GM19240 (cell line): ENCODE results near the gene GRM5.
"Not testable (repeated sequence)": the region's sequence is repeated elsewhere in the genome, so short reads cannot be mapped to it uniquely, and the experiment has no call there.

Source experiments
- DNase-seq: peaks from one replicate; pipeline ENCODE4 v3.0.0; 2011; ENCODE audit warnings: low spot score; ENCODE audit not compliant: insufficient read length

The GRM5 gene

DNA sequence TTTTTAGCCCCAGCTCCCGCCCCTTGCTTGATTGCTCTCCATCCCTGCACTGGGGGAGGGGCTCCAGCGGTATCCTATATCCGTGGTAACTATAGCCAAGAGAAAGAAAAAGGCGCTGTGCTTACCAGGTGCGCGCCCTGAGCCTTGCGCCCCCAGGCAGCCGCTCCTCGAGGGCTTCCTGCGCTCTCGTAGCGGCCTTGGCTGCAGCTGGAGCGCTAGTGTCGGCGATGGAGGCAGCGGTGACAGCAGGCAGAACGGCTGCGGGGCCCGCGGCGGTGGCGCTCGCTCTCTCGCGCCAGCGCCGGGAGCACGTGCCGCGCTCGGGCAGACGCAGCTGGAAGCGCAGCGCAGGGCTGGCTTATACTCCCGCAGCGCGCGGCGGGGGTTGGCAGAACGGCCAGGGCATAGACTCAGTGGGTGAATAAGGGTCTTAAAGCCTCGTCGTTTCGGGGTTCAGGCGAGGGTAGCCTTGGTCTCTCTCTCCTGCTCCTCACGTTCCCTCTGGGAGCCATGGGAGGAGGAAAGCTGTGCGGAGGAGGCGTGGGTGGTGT, at the start of gene GRM5:
GRM5 (minus strand) TSS at position 332 of the 551 bp plus-strand sequence. CDS start 18,110 bp downstream, outside the sequence.
- not testable (repeated sequence) for DNase-seq

DNA sequence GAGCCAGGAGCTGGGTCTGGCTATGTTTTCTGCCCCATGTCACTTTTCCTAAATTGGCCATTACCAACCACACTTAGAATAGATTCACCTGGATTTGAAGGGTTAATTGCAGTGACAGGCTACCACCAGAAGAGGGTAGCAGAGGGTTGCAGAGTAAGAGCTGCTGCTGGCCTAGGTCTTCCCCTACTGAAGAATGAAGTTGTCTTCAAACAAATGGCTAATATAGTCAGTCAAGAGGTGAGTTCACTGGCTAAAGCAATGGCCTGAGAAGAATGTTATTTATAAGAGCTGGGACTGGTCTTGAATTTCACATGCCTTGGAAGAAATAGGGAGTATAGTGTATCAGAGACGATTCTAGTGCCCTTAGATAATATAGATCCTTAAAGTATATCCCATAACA, 32.2 kb upstream of the GRM5 start:
- DNase-seq: not testable (repeated sequence)

- not testable (repeated sequence) for DNase-seq
Measured at GRCh38 chr11:89093806-89094205, 28.0 kb upstream of the GRM5 start.

- not testable (repeated sequence) for DNase-seq
Measured at GRCh38 chr11:89084951-89085350, 19.2 kb upstream of the GRM5 start.

GRCh38 chr11:89070911-89071310, 5.1 kb upstream of the GRM5 start:
- DNase-seq: not testable (repeated sequence)

DNA sequence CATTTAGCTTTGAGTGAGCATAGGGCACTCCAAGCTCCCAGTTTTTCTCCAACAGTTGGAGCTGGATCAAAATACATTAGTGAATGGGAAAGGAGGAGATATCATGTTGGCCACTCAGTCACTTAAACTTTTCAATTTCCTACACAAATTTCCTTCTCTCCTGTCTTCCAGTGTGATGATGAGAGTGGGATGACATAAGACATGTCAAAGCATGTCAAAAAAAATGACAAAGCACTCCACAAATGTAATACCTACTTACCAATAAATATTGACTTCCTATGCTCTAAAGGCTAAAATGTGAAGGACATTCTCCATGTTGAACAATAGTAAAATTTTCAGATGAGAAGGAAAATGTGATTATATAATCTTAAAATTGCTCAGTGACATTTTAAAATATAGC, 1.5 kb upstream of the GRM5 start:
- DNase-seq: no peak

DNA sequence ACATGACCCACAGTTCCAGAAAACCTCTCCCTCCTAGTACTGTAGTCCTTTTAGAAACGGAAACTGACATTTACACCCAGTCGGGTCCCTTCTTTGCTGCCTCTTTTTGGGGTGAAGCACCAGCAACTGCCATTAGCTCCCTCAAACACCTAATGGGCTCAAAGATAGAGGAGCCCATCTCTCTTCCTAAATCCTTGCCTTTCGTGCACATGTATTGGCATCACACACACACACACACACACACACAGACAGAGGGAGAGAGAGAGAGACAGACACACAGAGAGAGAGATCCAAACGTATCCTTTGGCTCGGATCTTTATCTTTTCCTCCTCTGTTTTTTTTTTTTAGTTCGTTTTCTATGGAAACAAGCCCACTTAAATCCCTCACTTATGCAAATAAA, 716 bp downstream of the GRM5 start:
- DNase-seq: no peak

DNA sequence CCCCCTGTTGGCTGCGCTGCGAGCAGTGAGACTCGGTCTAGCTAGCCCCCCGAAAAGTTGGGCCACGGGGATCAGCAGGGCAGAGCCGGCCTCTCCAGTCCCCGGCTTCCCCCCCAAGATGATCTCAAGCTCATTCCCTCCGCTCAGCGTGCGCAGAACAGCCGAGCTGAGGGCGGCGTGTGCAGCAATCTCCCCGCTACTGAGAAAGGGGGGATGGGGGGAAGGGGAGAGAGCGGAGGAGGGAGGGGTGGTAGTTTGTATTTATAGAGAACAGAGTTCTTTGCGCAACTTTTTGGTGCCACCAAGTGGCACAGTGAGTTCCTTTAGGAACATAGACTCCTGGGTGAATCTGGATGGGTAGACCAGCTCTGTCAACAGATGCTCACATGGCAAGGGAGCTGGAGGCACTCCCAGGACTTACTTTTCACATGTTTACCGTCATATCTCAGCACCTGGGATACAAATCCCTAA, 2.3 kb downstream of the GRM5 start:
- not testable (repeated sequence) for DNase-seq

GRCh38 chr11:89062771-89063298, 2.9 kb downstream of the GRM5 start:
- DNase-seq: not testable (repeated sequence)

GRCh38 chr11:89061839-89062238, 3.9 kb downstream of the GRM5 start:
- DNase-seq: not testable (repeated sequence)

- not testable (repeated sequence) for DNase-seq
Measured at GRCh38 chr11:89057406-89057805, 8.4 kb downstream of the GRM5 start.

DNA sequence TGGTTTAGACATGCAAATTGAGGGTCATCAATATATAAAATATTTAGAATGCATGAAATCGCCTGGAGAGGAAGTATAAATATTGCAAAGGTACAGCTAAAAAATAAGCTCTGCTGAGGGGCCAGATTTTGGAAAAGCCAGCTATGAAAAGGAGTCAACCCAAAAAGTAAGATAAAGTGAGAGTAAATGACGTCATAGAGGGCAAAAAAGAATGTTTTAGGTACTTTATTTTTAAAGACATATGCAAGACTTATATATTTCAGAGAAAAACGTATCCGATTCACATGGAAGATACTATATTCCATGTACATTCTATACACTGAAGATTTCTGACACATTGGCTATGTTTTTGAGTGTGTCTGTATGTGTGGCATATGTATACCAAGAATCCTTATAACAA, 13.6 kb downstream of the GRM5 start:
- no peak for DNase-seq

DNA sequence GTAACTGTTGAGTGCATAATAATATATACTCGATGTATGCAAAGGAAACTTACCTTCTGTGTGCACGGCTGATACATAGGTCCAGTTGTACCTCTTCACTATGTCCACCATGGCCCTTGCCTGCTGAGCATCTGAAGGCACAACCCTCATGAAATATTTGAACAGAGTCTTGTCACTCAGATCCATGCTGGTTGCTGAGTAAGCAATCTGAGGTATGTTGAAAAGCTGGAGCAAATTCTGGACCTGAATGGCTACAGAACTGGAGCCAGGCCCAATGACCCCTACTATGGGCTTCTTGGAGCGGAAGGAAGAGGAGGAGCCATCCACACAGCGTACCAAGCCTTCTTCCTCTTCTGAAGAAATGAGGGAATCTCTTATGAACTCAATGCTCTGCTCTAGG, 18.6 kb downstream of the GRM5 start:
- not testable (repeated sequence) for DNase-seq

DNA sequence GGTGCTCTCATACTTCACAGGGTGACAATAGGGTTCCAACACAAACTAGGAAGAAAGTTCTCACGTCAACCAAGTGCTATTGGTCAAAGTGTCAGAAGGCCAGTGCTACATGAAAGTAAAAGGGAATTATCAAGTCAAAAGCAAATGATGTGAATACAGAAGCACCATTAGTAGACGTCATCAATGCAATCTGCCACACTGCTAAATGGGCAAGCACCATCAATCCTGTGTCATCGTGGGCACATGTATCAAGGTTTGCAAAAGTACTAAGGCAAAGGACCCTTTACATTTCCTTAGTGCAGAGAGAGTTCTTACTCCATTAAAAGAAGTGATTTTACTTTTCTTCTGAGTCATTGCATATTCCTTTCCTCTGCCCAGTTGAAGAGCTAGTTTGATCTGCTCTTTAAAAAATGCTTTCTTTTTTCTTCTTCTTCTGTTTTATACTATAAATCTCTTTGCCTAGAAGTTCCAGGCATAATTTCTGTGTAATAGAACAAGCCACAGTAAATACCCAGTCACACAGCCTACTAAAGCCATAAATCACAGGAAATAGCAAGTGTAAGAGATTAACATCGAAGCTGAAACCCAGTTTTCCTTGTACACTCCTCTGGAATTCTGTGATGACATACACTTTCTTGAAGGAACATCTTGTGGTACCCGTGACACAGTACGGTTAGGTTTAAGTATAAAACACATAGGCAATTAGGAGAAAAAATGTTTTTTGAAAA, 21.8 kb downstream of the GRM5 start:
- DNase-seq: not testable (repeated sequence)

- not testable (repeated sequence) for DNase-seq
Measured at GRCh38 chr11:89029671-89030070, 36.1 kb downstream of the GRM5 start.

DNA sequence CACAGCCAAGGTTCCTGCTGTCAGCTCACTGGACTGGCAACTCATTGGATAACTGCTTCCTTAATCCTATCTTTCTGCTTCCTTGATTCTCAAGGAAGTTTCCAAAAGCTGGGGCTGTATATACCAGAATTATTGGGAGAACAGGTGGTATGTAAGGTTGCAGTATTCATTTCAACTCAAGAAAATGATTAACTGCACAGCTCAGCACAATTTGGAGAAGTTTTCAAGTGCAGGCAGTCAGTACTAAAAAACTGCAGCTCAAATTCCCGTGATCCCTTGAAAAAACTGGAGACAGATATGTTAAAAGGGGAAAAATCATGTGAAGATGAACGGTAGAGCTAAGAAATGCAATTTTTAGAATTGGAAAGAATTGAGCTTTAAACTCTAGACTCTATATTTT, 44.4 kb downstream of the GRM5 start:
- no peak for DNase-seq

DNA sequence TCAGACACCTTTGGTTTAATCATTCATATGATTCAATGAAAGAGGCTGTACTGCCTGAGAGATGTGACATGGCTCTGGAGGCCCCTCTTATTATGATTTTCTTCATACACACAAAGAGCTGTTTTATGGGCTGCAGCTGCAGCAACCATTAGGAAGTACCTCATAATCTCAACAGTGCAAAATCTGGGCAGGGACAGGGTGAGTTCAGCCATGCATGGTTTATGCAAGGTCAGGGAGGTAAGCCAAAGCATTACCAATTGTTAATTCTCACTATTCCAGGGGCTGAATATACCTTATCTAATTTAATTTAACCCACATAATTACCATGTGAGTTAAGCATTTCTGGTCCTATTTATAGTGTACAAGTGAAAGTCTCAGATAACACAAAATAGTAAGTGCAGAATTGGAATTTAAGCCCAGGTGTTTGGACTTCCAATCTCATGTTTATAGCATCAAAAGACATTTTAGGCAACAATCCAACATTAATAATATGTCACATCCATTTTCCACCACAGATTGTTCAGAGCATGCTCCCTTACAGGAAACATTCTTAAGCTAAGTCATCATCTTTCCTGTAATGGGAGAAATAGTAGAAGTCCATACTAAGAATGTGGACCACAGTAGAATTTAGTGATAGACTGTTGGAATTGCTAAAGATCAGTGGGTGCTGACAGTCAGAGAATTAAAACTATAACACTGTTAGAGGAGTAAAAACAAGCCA, 45.8 kb downstream of the GRM5 start:
- DNase-seq: not testable (repeated sequence)

DNA sequence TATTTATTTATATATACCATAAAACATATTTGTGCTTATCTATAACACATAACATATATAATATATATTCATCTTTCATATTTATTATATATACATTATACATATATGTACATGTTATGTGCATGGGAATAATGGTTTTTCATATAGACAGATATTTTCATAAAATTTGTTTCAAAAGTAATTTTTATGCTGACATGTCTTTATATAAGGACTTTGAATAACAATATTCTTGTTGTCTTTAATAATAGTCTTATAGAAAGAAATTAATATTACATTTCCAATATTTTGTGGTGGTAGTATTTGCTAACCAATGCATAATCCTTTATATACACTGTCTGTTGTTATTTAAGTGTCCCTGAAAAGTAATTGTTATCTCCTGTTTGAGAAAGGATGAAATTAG, 49.6 kb downstream of the GRM5 start:
- no peak for DNase-seq

GRCh38 chr11:89015614-89016013, 50.2 kb downstream of the GRM5 start:
- DNase-seq: no peak

- not testable (repeated sequence) for DNase-seq
Measured at GRCh38 chr11:89000852-89001251, 64.9 kb downstream of the GRM5 start.

- DNase-seq: no peak
Measured at GRCh38 chr11:88979641-88980040, 86.1 kb downstream of the GRM5 start.

DNA sequence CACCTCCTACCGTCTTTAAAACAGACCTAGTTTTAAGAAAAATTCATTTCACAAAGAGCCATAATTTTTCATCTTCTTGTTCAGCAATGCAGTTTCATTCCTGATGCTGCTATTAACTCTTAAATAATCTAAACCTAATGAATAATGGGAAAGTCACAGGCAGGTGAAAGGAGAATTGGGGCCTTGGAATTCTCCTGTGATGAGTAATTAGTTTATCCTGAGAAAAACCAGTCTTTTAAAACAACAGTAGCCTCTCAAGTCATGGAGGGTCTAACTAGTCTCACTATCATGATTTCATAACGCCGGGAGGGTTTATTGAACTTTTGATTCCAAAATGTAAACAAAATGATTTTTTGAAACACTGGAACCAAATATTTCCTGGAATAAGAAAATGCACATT, 86.8 kb downstream of the GRM5 start:
- DNase-seq: not testable (repeated sequence)
